HTR-8/SVneo (cell line): ENCODE measurements around the gene CADPS2.
"Not testable (repeated sequence)": the region's sequence is repeated elsewhere in the genome, so short reads cannot be mapped to it uniquely, and the experiment has no call there.

Experiments
- DNase-seq: peaks from one replicate; pipeline ENCODE4 v3.0.0; 2011; ENCODE audit warnings: low spot score, mixed read lengths; ENCODE audit not compliant: insufficient read length
- FAIRE-seq: peaks from 2 replicates; lab custom pipeline; 2011; peaks lifted over from hg19 to GRCh38; lab: Jason Lieb, UNC

The CADPS2 gene

DNA sequence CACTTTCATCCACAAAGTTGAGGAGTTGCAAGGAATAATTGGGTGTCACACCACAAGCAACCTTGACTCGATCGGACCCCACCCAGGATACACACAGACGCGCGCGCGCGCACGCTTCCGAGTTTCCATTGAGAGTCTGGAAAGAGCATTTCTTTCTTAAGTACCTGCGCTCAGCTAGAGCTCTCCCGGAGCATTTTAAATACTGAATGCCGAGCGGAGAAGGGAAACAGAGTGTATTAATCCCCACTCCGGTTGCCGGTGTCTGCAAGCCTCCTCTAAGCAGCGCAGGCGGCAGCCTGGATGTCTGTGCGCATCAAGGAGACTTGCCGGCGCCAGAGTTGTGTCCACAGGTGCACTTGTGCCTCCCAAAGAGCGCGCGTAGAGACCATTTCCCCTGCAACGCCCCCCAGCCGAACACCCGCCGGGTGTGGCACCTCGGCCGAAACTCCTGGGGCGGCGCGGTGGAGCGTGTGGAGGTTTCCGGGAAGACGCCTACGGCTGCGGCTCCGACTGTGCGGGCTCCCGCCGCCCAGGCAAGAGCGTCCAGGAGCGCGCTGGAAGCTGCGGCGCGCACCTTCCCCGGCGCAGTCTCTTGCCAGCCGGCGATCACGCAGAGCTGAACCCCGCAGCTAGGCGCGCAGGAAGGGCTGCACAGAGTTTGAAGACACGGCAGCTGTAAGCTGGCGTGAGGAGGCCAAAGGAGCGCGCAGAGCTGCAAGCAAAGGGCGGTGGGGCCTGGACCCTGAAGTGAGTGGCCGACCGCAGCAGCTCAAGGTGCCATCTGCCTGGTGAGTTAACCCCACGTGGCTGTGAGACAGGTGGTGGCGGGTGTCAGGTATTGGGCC is 580.6 kb downstream of the CADPS2 start:
- DNase-seq (no peak), FAIRE-seq (no peak)

DNA sequence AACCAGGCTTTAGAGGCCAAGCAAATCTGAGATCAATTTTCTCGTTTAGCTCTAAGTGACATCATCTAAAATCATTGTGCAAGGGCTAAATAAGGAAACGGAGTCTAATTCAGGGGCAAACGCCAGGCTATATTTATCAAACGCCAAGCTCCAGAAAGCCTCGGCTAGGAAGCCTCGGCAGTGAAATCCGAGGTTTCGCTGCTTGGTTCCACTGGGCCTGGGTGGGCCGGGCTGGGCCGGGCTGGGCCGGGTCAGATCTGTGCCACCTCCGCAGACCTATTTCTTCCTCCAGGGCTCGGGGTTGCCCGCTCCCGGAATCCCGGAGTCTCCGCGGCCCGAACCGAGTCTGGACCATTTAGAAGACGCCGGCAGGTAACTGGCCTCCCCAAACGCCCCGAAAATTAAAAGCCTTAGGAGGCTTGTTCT is 581.3 kb downstream of the CADPS2 start:
- FAIRE-seq (no peak), DNase-seq (no peak)

DNA sequence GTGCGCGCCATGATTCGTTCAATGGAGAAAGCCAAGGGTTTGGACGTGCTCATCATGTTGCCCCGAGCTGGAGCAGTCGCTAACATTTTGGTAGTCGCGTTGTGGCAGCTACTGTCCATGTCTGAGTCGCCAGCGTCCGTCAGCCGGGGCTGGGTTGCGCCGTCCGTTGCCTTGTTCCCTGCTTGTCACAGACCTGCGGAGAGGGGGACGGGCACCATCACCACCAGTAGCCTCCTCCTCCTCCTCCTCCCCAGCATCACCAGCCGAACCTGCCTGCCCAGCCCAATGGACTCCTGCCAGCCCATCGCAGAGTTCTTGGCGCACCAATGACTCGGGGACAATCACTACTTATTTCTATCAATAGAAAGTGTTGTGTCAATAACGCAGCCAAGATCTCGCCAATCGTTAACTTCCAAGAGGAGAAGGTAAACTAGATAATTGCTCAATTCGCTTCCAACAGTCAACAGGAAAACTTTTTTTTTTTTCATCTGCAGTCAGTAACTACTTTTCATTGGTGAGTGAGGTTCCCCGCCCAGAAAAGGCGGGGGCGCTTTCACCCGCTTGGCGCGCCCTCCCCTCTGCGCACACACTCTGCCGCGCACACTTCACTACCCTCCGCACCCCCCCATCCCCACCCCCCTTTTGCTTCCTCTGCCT is 581.8 kb downstream of the CADPS2 start, which contains the start of gene FEZF1:
Gene FEZF1, minus strand, starts transcription at position 432 of the 657 bp plus-strand sequence. Its CDS starts 313 bp downstream, at position 119.
- no peak for FAIRE-seq
- DNase-seq: no peak

DNA sequence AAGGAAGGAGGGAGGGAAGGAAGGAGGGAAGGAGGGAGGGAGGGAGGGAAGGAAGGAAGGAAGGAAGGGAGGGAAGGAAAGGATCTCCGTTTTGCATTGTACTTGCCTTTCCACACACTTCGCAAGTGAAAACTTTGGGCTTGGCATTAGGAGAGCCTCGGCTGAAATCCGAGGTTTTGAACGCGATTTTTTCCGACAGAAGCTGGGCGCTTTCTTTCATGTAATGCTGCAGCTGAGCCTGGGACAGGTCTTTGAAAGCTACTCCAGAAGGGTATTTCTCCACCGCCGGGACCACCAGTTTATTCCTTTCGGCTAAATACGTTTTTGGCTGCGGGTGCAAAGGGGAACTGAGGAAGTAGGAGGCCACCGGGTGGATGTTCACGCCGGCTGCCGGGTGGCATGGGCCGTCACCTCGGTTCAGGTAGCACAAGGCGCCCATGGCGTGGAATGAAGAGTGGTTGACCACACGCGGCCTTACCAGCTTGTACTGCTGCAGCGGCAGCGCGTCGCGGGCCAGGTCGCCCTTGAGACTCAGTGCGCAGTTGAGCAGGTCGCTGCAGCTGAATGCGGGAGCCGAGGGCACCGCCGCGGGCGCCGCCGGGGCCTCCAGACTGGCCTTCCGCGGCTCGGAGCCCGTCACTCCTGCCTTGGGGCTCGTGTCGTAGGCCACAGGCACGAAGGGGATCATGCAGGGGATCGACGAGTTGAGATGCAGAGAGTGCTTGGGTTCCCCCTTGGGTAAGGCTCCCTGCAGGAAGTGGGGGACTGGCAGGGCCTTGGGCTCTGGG is 582.5 kb downstream of the CADPS2 start:
- FAIRE-seq (no peak), DNase-seq (no peak)

DNA sequence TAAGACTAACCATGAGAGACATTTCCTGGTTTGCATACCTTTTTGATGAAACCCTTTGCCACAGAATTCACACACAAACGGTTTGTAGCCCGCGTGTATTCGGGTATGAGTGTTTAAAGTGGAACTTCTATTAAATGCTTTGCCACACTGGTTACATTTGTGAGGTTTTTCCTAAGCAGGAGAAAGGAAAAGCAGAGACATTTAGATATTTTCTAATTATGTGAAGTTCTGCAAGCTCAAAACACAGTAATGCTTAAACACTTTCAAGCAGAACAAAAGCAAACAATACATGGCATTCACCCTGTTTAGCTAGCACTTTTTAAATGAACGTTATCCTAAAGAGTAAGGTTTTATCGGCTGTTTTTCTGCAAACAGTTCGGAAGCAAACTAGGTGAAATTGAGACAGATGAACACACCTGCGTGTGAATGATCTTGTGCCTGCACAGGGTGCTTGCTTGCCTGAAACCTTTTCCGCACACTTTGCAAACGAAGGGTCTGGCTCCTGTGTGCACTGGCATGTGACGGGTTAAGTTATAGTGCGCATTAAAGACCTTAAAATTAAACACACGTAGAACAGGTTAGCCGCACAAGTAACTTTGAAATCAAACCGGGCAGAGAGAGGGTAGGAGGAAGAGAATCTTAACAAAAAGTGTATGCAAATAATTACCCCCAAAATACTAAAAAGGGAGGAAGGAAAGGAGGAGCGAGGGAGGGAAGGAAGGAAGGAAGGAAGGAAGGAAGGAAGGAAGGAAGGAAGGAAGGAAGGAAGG is 583.3 kb downstream of the CADPS2 start:
- FAIRE-seq (no peak), DNase-seq (no peak)

DNA sequence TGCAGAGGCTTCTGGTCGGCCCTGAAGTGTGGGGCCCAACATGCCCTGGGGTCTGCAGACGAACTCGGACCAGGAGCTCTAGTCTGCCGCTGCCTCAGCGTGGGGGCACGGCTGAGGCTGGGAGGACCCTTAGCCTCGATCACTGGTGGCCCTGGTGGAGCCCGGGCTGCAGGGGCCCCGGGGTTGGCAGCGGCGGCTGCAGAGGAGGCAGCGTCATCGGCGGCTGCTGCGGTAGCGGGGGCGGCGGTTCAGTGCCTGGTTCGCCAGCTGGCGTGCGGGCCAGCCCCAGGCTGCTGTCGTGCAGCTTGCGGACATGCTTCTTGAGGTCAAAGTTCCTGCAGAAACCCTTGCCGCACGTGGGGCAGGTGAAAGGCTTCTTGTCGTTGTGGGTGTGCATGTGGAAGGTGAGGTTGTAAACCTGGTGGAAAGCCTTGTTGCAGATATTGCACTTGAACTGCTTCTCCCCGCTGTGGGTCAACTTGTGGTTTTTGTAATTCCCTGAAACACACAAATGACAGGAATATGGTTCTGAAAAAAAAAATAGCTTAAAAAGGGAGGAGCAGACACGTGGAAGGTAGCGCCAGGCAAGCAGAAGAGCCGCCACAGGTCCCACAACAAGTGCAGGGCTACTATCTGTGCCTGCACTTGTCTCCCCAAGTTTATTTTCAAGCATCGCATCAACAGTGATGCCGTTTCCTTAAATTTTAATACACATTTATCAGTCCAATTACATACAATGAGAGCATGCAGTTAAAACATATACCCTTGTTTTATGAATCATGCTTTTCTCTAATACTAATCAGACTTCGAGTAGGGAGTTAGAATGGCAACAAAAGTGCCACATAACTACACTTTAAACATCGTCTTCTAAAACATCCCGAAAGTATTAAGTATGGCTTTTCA is 584.2 kb downstream of the CADPS2 start:
- FAIRE-seq (no peak), DNase-seq (no peak)

DNA sequence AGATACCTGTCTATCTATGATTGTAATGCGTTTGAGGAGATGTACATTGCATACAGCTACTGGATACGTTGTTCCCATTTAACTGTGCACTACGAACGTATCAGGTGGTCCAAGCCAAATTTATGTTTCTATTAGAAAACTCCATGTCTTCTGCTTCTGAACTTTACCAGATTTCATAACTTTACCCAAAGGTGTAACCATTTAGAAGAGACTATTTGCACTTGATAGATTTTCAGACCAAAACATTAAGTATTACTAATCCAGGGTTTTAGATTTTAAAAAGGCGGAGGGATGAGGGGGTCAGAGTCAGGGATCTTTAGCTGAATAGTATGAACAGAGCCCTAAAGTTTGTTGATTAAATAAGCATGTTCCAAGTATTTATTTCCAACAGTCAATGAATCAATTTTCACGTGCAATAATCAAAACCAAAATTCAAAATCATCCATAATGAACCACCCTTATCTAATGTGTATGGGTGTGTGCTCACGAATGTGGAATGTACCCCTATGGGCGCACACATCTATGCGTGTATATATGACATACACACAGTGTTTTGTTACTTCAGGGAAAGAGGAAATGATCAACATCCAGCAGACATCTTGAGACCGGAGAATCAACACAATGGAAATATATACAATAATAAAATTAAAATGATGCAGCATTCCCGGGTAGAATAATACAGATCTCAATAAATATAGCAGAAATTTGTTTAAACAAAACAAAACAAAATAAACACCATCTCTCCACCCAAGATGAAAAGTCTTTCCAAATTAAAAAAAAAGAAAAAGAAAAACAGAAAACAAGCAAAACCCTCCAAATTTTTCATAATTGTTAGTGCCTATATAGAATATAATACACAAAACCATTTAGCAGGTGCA is 585.1 kb downstream of the CADPS2 start:
- DNase-seq (no peak), FAIRE-seq (no peak)

DNA sequence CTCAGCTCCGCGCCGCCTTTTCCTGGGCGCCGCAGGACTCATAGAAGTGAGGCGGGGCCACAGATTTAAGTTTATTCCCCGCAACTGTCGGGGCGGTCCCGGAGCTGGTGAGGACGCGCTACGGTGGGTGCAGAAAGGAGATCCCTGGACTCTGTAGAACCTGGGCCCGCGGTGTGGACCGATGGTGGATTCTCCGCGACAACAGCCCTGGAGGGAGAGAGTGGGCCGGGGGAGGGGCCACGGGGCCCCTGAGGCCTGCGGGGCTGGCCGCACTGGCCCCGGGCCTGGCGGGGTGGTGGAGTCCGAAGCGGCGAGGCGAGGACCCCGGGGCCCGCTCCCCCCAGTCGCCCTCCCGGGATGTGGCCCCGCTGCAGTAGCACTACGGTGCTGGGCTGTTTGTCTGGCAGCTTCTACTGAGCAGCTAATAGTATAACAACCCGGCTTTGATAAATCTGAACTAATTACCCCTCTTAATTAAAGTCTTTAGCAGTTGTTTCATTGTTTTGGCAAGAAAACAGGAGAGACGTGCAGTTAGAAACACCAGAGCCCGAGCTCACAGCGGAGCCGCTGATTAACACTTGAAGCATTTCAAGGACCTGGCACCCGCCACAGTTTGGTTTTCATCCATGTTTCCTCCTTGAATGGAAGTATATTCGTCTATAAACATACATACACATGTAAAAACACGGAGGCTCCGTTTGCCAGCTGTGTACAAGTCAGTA is 585.9 kb downstream of the CADPS2 start:
- DNase-seq (no peak), FAIRE-seq (no peak)

DNA sequence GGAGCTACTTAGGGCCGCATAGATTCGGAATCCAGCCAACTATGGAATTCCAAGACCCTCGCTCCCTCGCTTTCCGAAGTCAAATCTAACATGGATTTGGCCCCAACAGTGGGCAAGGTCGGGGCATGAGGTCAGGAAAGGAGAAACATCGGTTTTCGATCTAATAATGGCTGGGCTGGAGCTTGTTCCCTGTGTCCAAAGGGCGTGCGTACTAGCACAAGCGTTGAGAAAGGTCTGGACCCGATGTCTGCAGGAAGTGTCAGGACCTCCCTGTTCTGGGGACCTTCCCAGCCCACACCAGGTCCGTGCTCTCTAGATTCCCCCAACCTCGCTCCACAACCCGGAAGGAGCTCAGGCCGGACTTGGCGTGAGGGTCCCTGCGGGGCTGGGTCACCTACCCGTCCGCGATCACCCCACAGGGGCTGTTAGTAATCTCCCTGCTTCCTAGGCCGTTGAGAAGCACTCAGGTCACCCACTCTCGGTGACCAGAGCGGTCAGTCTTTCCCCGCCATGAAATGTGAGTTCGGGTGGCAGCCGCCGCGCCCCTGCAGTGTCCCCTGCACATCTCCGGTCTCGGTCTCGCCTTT is 586.5 kb downstream of the CADPS2 start:
- FAIRE-seq (no peak), DNase-seq (no peak)

DNA sequence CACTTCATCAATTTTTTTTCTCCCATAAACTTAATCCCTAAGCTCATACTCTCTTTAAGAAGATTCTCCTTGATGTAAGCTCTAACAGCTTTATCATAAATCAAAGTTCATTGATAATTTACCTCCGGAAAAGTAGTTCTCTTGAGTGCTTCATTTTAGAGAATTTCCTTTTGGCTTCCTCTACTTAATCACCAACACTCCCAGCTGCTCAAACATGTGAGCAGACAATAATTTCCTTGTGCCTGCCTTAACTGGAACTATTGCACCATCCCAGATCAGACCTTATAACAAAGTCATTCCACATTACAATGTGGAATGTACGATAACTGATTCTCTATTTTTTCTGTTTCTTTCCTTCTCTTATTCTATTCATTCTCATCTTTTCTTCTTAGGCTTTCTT is 587.6 kb downstream of the CADPS2 start:
- DNase-seq (no peak), FAIRE-seq (no peak)

DNA sequence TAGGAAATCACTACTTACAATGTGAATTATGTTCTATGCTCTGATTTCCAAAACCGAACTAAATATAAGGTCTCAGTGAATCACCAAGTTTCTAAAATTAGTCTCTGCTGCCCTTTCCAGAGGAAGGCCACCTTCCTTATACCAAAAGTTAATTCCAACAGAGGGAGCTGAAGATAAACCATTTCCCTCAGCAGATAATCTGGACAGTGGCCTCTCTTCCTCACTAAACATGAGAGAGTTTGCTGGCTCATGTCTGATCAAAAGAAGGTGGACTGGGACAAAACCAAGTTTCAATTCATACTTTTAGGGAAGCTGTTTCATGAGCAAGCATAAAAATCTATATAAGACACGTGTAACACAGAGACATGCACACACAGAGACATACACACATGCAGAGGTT is 588.1 kb downstream of the CADPS2 start:
- FAIRE-seq (no peak), DNase-seq (no peak)

DNA sequence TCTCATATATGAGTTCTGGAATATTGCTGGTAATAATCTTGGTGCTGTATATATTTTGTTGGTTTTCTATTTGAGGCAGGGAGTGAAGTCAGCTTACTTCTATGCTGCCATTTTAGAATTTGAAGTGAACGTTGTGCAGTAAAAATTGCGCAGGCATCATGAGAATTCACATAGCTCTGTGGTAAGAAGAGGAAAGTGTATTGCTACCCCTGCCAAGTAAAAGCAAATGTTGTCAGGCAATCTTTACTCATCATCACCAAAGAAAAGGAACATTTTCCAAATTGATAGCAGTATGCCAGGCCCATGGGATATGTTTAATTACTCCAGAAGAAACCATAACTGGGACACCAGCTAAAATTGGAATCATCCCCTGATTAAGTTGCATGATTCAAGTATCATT is 595.1 kb downstream of the CADPS2 start:
- FAIRE-seq: no peak
- no peak for DNase-seq

DNA sequence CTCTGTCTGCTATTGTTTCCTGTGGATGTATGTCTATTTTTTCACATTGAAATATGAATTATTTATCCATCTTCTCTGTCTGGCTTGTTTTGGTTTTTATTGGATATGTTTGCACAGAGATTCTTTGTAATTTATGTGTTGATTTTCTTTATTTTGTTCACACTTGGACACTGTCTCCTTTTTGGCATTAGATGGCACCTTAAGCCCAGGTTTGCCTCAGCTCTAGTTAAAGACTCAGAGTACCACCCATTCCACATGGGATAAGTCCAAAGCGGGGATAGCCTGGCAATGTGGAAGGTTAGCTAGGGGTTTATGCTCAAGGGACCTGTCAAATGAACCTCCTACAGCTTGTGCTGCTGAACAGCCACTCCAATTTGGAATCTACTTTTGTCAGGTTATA is 595.8 kb downstream of the CADPS2 start:
- no peak for FAIRE-seq

DNA sequence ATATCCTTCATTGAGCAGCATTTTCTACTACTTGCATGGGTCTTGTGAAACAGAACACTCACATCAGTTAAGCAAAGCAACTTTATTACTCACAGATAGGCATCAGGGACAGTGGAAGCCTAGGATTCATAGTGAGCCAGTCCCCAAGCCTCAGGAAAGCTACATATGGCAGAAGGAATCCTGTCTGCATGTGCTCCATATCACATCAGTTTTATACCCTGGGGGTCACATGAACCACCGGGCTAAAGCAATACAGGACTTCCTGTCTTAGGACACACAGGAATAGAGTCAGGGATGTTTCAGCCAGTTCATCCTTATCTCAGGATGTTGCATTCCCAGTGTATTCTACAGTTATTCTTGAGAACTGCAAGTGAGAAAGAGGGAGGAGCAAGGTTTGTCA is 596.8 kb downstream of the CADPS2 start:
- FAIRE-seq (no peak), DNase-seq (no peak)

More for the DNA sequence above, 595.8 kb downstream of the CADPS2 start:
- DNase-seq: no peak

DNA sequence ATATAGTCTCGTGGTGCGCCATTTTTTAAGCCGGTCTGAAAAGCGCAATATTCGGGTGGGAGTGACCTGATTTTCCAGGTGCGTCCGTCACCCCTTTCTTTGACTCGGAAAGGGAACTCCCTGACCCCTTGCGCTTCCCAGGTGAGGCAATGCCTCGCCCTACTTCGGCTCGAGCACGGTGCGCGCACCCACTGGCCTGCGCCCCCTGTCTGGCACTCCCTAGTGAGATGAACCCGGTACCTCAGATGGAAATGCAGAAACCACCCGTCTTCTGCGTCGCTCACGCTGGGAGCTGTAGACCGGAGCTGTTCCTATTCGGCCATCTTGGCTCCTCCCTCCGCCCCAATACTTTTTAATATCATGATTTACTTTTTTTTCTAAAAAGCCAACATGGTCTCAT is 601.7 kb downstream of the CADPS2 start:
- FAIRE-seq, DNase-seq: not testable (repeated sequence)

DNA sequence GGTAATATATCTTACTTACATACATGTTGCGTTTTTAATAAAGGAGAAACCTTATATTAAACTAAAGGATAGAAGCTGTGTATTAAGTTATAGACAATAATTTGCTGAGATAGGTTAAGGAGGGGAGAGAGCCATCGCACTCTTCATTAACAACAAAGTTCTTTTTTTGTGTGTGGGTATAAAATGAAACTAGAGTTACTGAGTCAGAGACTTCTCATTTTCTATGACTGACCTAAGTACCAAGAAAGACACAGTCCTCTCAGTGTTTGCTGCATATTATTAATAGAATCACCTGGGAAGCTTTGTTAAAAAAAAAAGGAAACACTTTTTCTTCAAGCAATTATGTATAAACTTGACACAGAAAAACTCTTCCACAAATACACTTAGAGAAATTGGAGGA is 613.1 kb downstream of the CADPS2 start:
- FAIRE-seq (no peak), DNase-seq (no peak)

DNA sequence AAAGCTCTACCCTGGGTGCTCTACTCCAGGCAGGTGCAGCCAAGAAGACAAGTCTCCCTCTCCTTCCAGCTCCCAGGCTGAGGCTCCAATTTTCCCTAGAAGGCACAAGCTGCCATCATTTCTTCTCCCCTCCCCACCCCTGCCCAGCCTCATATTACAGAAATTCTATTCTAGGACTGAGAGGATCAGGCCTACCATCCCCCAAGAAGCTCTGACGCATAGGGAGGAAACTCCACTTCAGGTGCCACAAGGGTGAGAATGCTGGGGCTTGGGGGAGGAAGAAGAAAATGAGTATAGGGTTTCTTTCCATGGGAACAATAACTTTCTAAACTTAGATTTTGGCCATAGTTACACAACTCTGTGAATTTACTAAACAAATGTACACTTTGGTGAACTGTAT is 617.0 kb downstream of the CADPS2 start:
- FAIRE-seq (no peak), DNase-seq (no peak)
